HEK293 (cell line): ENCODE data around the gene PEX26.

ENCODE experiments used
- ATF2 ChIP-seq: fragments of 450-650 bp; formaldehyde crosslinking; IDR thresholded peaks from 2 replicates; pipeline ENCODE4 v1.5.1; 2016; ENCODE audit warnings: missing biosample characterization, missing genetic modification characterization, low read depth
- CTCF ChIP-seq: fragments of 450-650 bp; formaldehyde crosslinking; IDR thresholded peaks from 2 replicates; pipeline ENCODE4 v1.5.1; 2016; ENCODE audit warnings: missing biosample characterization, missing genetic modification characterization
- GFI1B ChIP-seq: fragments of 450-650 bp; formaldehyde crosslinking; IDR thresholded peaks from 2 replicates; pipeline ENCODE4 v1.5.1; 2016; ENCODE audit warnings: missing biosample characterization, missing genetic modification characterization
- GLIS1 ChIP-seq: fragments of 450-650 bp; formaldehyde crosslinking; IDR thresholded peaks from 2 replicates; pipeline ENCODE4 v1.5.1; 2016; ENCODE audit warnings: missing biosample characterization, missing genetic modification characterization
- IKZF3 ChIP-seq: fragments of 450-650 bp; IDR thresholded peaks from 2 replicates; pipeline ENCODE4 v1.5.0; 2018; ENCODE audit warnings: missing biosample characterization, mild to moderate bottlenecking, missing genetic modification characterization, moderate library complexity
- INSM2 ChIP-seq: fragments of 450-650 bp; formaldehyde crosslinking; IDR thresholded peaks from 2 replicates; pipeline ENCODE4 v1.5.1; 2016; ENCODE audit warnings: missing biosample characterization, missing genetic modification characterization
- OSR2 ChIP-seq: fragments of 450-650 bp; formaldehyde crosslinking; IDR thresholded peaks from 2 replicates; pipeline ENCODE4 v1.5.1; 2016; ENCODE audit warnings: missing biosample characterization, missing genetic modification characterization
- PRDM1 ChIP-seq: fragments of 450-650 bp; formaldehyde crosslinking; IDR thresholded peaks from 2 replicates; pipeline ENCODE4; 2016; ENCODE audit warnings: missing biosample characterization, missing genetic modification characterization
- SP7 ChIP-seq: fragments of 450-650 bp; formaldehyde crosslinking; IDR thresholded peaks from 2 replicates; pipeline ENCODE4 v1.5.1; 2016; ENCODE audit warnings: missing biosample characterization, missing genetic modification characterization
- TCF7L2 ChIP-seq: IDR thresholded peaks from 2 replicates; pipeline ENCODE4 v1.6.1; 2011; ENCODE audit warnings: low read depth, mild to moderate bottlenecking, inconsistent platforms, low read length, moderate library complexity, borderline replicate concordance
- TSHZ1 ChIP-seq: fragments of 450-650 bp; formaldehyde crosslinking; IDR thresholded peaks from 2 replicates; pipeline ENCODE4 v1.5.1; 2016; ENCODE audit warnings: missing biosample characterization, missing genetic modification characterization, borderline replicate concordance
- ZBTB6 ChIP-seq: fragments of 450-650 bp; formaldehyde crosslinking; IDR thresholded peaks from 2 replicates; pipeline ENCODE4 v1.5.1; 2017; ENCODE audit warnings: missing biosample characterization, missing genetic modification characterization
- ZNF26 ChIP-seq: fragments of 450-650 bp; formaldehyde crosslinking; IDR thresholded peaks from 2 replicates; pipeline ENCODE4 v1.5.1; 2016; ENCODE audit warnings: missing biosample characterization, missing genetic modification characterization
- ZNF274 ChIP-seq, 2 experiments: fragments of 200-500 bp in 1 of 2; fragments of 450-650 bp in 1 of 2; sonication (Bioruptor generic) in 1 of 2; formaldehyde crosslinking in 1 of 2; IDR thresholded peaks; 2 replicates each; pipeline versions ENCODE4 v1.5.1 to v1.6.1; 2014 to 2016; ENCODE audit warnings: borderline replicate concordance in 1 of 2, inconsistent platforms in 1 of 2, low read length in 1 of 2, missing biosample characterization in 1 of 2, missing genetic modification characterization in 1 of 2
- ZNF394 ChIP-seq: fragments of 450-650 bp; formaldehyde crosslinking; IDR thresholded peaks from 2 replicates; pipeline ENCODE4 v1.5.1; 2016; ENCODE audit warnings: missing biosample characterization, missing genetic modification characterization, mild to moderate bottlenecking, moderate library complexity, borderline replicate concordance
- ZNF549 ChIP-seq: fragments of 450-650 bp; IDR thresholded peaks from 2 replicates; pipeline ENCODE4 v1.5.1; 2018; ENCODE audit warnings: missing biosample characterization, missing genetic modification characterization, mild to moderate bottlenecking, inconsistent platforms, moderate library complexity
- ZNF555 ChIP-seq: fragments of 450-650 bp; formaldehyde crosslinking; conservative IDR thresholded peaks from 2 replicates; pipeline ENCODE4 v1.5.1; 2017; ENCODE audit warnings: missing biosample characterization, mild to moderate bottlenecking, missing genetic modification characterization, inconsistent platforms
- ZNF558 ChIP-seq: fragments of 450-650 bp; formaldehyde crosslinking; IDR thresholded peaks from 2 replicates; pipeline ENCODE4 v1.5.1; 2016; ENCODE audit warnings: missing biosample characterization, missing genetic modification characterization
- ZNF596 ChIP-seq: fragments of 450-650 bp; IDR thresholded peaks from 2 replicates; pipeline ENCODE4 v1.5.0; 2018; ENCODE audit warnings: missing biosample characterization, mild to moderate bottlenecking, missing genetic modification characterization, moderate library complexity
- ZNF639 ChIP-seq: fragments of 450-650 bp; formaldehyde crosslinking; IDR thresholded peaks from 2 replicates; pipeline ENCODE4 v1.5.1; 2016; ENCODE audit warnings: missing biosample characterization, missing genetic modification characterization
- ZNF660 ChIP-seq: fragments of 450-650 bp; IDR thresholded peaks from 2 replicates; pipeline ENCODE4 v1.5.1; 2018; ENCODE audit warnings: missing biosample characterization, mild to moderate bottlenecking, missing genetic modification characterization

The PEX26 gene

GRCh38 chr22:18057568-18058209 lies 20.1 kb upstream of the PEX26 start (continued):
- no peak for TF ChIP-seq CTCF (tag by site-specific recombination)
- TF ChIP-seq ZBTB6 (tag by site-specific recombination): peak; percentile 88
- TF ChIP-seq ZNF558 (tag by site-specific recombination): peak; percentile 77
- peak; percentile 12; the same call in 1 of the 2 replicates for TF ChIP-seq ZNF394 (tag by site-specific recombination)
- TF ChIP-seq GFI1B (tag by site-specific recombination): no peak
- TF ChIP-seq IKZF3: peak; percentile 36; the same call in 1 of the 2 replicates
- TF ChIP-seq ZNF549 (tag by site-specific recombination): no peak
- TF ChIP-seq ZNF596: no peak
- peak; percentile 66; the same call in 1 of the 2 replicates for TF ChIP-seq PRDM1 (tag by site-specific recombination)
- peak; percentile 28; the same call in 1 of the 2 replicates for TF ChIP-seq GLIS1
- 0 out of 2 replicates have a peak, but pooled peaks have one; percentile 19 for TF ChIP-seq OSR2 (tag by site-specific recombination)
- no peak for TF ChIP-seq ZNF274 (IDR thresholded peaks at IDR 0.05; ENCODE audit: low read length)
- TF ChIP-seq ZNF274 (tag by site-specific recombination; IDR thresholded peaks at IDR 0.05; ENCODE audit: borderline replicate concordance): no peak
- peak; percentile 67; the same call in 1 of the 2 replicates for TF ChIP-seq ZNF660 (tag by site-specific recombination)
- peak; percentile 78 for TF ChIP-seq TSHZ1 (tag by site-specific recombination)
- TF ChIP-seq TCF7L2: no peak
- TF ChIP-seq ZNF555 (tag by site-specific recombination): no peak
- peak; percentile 52; the same call in 1 of the 2 replicates for TF ChIP-seq ZNF639 (tag by site-specific recombination)
- peak; percentile 99 for TF ChIP-seq ATF2 (tag by site-specific recombination)
- peak; percentile 82 for TF ChIP-seq SP7
- peak; percentile 77 for TF ChIP-seq INSM2 (tag by site-specific recombination)
- no peak for TF ChIP-seq ZNF26 (tag by site-specific recombination)
